HepG2 (cell line): ENCODE data around the gene SLC5A4.

ENCODE experiments used
- CTCF ChIP-seq: sonication (generic); formaldehyde crosslinking; IDR thresholded peaks from 2 replicates; pipeline ENCODE4 v1.5.0; 2020; ENCODE audit warnings: mild to moderate bottlenecking, missing genetic modification reagents, moderate library complexity
- MTA3 ChIP-seq: sonication (generic); formaldehyde crosslinking; IDR thresholded peaks from 2 replicates; pipeline ENCODE4 v1.4.0; 2020; ENCODE audit warnings: missing genetic modification reagents
- NR2C2 ChIP-seq: sonication (generic); formaldehyde crosslinking; IDR thresholded peaks from 2 replicates; pipeline ENCODE4 v1.4.0; 2020; ENCODE audit warnings: missing genetic modification reagents, mild to moderate bottlenecking, moderate library complexity, borderline replicate concordance
- POLR2AphosphoS5 ChIP-seq: IDR thresholded peaks from 2 replicates; pipeline ENCODE4 v1.6.1; 2012; ENCODE audit warnings: low read depth, low read length
- TBP ChIP-seq: sonication (generic); formaldehyde crosslinking; IDR thresholded peaks from 2 replicates; pipeline ENCODE4 v1.5.0; 2020; ENCODE audit warnings: missing genetic modification reagents
- TF ChIP-seq, protein P1 (sequence below): IDR thresholded peaks from 2 replicates; pipeline ENCODE4 v1.6.1; 2016

- TF ChIP-seq CTCF (CRISPR knock-in tag): no peak
- no peak for TF ChIP-seq POLR2AphosphoS5
- no peak for TF ChIP-seq MTA3 (CRISPR knock-in tag)
- TF ChIP-seq, protein P1, sequence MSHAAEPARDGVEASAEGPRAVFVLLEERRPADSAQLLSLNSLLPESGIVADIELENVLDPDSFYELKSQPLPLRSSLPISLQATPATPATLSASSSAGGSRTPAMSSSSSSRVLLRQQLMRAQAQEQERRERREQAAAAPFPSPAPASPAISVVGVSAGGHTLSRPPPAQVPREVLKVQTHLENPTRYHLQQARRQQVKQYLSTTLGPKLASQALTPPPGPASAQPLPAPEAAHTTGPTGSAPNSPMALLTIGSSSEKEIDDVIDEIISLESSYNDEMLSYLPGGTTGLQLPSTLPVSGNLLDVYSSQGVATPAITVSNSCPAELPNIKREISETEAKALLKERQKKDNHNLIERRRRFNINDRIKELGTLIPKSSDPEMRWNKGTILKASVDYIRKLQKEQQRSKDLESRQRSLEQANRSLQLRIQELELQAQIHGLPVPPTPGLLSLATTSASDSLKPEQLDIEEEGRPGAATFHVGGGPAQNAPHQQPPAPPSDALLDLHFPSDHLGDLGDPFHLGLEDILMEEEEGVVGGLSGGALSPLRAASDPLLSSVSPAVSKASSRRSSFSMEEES (CRISPR knock-in tag): no peak
- no peak for TF ChIP-seq TBP (CRISPR knock-in tag)
- no peak for TF ChIP-seq NR2C2
Observed at GRCh38 chr22:32281072-32281471, 25.9 kb upstream of the SLC5A4 start.
